ENCODE measurements around the gene ACAD8.
"Not testable (repeated sequence)": the region's sequence is repeated elsewhere in the genome, so short reads cannot be mapped to it uniquely, and the experiment has no call there.

The ACAD8 gene

DNA sequence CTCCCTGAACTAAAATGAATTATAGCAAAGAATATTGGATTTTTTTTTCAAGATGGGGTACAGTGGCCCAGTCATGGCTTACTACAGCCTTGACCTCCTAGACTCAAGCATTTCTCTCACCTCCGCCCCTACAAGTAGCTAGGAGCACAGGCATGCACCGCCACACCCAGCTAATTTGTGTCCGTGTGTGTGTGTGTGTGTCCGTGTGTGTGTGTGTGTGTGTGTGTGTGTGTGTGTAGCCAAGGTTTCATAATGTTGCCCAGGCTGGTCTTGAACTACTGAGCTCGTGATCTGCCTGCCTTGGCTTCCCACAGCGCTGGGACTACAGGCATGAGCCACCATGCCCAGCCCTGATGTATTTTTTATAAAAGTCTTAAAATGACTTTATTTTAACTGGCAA is 12.8 kb upstream of the ACAD8 start:
- DNase-seq (ENCODE audit: low read depth), result no peak

DNA sequence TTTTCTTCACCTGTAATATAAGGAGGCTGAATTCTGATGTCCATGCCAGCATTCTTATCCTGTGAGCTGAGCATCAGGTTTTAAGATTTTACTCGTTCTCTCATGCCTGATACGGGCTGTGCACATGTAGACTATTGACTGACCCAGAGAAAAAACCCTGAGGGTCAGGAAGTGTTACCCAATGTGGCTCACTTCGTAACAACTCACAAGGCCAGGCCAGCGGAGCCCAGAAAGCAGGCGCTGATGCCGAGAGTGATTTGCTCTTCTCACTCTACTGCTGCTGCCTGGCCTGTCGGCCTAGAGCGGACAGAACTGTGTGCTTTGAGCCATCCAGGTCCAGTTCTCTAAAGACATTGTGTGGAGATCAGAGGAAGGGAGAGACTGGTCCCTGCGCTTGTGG is 11.0 kb upstream of the ACAD8 start:
- no peak for DNase-seq (ENCODE audit: low read depth)

DNA sequence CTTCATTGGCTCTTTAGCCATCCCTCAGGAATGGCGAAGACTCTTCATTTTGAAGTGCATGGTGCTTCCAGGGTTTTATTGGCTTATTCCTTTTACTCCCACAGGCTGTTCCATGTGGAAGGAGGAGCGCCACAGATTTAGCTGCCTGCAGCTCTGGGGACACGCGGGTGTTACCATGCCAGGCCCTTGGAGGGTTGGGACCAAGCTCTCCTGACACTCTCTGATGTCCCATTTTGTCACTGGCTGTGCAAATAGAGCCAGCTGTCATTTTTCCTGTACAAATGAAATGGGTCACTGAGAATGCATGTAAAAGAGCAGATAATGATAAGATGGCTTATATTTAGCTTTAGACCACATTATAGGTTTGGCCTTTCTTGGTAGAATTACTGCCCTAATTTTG is 9.5 kb upstream of the ACAD8 start:
- DNase-seq (ENCODE audit: low read depth), result no peak

DNA sequence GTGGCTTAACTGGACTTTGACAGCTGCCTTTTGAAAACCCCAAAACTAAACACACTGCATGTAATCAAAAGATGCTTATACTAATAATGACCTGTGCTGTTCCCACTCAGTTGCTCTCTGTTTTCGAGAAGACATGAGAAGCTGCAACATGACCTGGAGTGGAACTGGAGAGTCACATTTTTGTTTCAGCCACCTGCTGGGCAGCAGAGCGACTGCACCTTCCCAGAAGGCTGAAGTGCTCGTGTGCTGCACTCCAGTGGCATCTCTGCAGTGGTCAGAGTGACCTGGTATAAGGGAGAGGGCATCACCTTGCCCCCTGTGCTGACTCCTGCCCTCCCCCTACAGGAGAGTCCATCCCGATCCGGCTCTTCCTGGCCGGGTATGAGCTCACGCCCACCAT is 8.8 kb upstream of the ACAD8 start:
- no peak for DNase-seq (ENCODE audit: low read depth)

DNA sequence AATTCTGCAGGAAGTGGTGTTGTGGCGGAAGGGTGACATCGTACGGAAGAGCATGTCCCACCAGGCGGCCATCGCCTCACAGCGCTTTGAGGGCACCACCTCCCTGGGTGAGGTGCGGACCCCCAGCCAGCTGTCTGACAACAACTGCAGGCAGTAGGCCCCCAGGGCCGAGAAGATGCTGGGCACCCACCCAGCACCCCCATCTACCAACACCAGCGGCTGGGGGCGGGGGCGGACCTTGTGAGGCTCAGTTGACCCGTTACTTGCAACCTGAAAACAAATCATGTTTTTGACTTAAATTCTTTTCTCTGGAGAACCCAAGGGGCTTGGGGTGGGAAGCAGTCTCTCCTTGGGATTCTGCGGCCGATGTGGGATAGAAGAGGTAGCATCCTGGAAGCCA is 7.9 kb upstream of the ACAD8 start:
- DNase-seq (ENCODE audit: low read depth), result no peak

DNA sequence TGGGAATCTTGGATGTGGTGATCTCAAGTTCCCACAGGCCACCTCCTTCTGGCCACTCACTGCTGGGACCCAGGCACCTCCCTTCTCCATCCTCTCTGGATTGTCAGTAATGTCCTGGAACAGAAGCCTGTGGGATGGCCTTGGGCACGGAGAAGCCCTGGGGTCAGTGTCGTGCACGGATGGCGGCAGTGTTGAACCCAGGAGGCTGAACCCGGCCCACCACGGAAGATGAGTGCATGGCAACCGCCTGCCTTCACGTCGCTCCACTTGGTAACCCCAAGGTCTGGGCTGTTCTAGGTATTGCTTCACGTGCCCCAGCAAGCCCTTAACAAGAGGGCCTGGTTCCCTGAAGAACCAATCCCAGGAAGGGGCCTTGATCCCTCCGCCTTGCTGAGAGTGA is 7.3 kb upstream of the ACAD8 start:
- DNase-seq (ENCODE audit: low read depth), result no peak

DNA sequence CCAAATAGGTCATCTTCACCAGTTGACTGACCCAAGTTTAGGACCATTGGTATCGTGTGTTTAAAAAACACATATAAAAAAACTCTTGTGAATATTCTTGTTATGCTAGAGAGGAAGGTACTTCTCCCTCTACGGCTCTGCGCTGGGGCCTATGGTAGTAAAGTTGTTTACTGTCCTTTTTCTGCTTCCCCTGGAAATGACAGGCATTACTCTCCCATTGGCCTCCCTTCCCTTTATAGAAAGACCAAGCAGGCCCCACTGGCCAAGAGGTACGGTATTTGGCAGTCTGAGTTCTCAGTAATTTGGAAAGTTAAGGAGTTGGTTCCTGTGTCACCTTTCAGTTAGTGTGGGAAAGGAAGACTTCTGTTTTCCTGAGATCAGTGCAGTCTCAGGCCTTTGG is 6.7 kb upstream of the ACAD8 start:
- no peak for DNase-seq (ENCODE audit: low read depth)

DNA sequence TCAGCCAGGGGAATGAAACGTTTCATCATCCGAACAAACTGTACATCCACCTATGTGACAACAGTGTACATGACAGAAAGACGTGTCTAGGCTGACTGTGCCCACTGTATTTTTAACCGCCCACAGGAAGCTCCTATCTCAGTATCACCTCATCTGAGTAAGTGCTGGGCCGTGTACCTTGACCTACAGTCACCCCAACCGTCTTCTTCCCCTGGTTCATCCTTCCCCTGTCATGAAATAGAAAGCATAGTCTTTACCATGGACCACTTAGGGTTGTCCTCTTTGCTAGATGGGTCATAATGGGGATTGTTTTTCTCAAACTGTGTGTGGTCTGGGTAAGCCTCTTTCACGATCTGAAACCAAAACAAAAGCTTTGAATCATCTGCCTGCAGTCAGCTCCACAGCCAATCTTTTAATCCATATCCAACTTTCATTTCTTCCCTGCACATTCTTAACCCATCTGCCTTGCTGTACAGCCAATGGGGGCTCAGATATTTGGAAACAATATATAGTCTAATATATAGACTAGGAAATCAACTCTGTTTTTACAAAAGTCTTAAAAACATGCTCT is 4.4 kb upstream of the ACAD8 start:
- no peak for DNase-seq (ENCODE audit: low read depth)

DNA sequence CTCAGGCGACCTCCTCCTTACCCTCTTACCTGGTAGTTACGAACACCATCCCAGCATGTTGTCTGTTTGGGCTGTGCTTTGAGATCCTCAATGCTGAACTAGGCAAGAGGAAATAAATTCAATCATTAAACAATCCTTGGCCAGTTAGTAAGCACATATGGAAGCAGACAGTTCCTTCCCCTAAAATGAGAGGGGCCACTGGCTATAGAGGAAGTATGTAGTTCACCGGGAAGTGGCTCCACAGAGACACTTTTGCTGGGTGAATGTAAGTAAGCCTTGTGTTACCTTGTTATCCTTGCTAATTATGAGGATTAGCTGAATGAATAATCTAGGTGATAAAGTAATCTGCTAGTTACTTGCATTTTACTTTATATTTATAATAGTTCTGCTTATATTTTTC is 3.1 kb upstream of the ACAD8 start:
- DNase-seq (ENCODE audit: low read depth), result no peak

DNA sequence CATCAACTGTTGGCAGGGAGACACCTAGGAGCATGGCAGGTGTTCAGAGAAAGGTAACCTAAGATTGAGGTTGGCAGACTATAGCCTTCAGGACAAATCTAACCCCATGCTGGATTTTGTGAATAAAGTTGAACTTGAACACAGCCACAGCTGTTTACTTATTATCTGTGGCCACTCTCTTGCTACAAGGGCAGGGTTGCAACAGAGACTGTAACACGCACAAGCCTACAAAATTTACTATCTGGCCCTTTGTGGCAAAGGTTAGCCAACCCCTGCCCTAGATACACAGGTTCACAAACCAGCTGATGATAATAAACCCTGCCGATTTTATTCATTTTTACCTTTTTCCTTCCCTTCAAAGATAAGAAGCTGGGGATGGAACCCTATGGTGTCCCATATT is 2.7 kb upstream of the ACAD8 start:
- no peak for DNase-seq (ENCODE audit: low read depth)

DNA sequence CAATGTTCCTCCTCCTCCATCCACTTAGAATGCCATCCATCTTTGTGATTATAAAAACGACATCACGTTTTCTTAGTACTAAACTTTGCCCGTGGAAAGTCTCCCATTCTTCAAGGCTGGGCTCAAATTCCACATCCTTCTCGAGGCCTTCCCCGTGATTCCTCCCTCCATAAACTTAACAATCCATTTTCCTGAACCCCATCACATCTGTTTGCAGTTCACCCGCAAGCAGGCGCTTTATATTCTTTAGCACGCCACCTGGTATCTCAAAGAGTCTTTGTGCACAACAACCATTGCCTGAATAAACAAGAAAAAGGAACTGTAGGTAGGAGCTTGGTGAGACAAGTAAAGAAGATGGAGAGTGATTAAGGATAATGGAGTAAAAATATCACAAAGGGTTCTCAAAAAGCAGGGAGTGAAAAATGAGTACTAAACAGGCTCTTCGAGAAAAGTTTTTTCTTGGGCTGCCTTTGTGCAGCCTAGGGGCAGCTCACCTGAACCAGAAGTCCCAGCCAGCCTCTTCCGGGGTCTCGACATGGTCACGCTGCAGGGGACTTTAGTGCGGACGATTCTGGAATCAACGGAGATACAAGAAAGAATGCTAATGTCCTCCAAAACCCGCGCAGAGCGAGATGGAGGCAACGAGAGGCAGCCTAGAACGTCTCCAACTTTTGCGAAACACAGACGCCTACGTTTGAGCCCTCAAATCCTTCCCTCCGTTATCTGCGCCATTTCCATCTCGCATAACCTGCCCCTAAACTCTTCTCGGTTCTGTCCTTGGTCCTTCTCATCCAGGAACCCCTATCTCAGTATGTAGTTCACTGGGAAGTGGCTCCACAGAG is 801 bp upstream of the ACAD8 start:
- no peak for DNase-seq (ENCODE audit: low read depth)

DNA sequence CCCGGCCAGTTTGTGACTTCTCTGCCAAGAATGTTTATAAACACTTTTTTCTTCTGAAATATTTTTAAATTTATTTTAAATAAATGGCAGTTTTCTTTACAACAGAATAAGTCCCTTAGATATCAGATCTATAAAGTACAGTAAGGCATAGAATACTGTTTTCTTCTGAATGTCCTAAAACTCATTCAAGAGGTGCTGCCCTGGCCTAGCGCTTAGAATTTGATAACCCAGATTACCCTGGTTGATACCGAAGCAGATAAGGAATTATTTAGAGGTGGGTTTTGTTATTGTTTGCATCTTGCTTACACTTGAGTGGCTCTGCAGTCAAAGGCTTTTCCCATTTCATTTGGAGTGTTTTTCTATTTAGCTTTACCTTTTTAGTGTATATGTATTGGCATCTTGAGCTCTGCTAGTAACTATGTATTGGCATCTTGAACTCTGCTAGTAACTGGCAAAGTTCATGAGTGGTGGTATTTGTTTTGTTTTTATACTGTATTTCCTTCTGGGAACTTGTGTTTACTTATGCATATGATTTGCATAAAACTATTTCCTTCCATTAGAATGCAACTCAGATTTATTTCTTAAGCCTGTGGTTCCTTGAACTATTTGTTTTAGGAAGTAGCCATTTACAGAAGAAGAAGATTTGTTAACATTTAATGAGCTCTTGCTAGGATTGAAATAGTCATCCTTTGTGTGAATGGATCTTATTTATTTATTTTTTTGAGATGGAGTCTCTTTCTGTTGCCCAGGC is 1.2 kb downstream of the ACAD8 start:
- DNase-seq (ENCODE audit: low read depth), result no peak

DNA sequence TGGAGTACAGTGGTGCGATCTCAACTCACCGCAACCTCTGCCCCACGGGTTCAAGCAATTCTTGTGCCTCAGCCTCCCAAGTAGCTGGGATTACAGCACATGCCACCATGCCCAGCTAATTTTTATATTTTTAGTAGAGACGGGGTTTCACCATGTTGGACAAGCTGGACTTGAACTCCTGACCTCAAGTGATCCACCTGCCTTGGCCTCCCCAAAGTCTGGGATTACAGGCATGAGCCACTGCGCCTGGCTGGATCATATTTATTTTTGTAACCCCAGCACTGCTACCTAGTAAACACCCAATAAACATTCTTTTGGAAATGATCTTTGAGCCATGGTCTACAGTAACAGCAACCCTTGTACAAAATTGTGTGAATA is 1.8 kb downstream of the ACAD8 start:
- DNase-seq (ENCODE audit: low read depth), result not testable (repeated sequence)

DNA sequence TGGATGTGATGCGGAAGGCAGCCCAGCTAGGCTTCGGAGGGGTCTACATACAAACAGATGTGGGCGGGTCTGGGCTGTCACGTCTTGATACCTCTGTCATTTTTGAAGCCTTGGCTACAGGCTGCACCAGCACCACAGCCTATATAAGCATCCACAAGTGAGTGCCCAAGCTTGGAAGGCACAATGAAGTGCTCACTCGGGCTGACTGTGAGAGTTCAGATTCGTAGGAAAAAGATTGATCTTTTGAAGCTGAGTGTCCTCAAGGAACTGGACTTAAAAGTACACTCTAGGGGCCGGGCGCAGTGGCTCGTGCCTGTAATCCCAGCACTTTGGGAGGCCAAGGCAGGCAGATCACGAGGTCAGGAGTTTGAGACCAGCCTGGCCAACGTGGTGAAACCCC is 3.7 kb downstream of the ACAD8 start:
- DNase-seq (ENCODE audit: low read depth), result no peak

DNA sequence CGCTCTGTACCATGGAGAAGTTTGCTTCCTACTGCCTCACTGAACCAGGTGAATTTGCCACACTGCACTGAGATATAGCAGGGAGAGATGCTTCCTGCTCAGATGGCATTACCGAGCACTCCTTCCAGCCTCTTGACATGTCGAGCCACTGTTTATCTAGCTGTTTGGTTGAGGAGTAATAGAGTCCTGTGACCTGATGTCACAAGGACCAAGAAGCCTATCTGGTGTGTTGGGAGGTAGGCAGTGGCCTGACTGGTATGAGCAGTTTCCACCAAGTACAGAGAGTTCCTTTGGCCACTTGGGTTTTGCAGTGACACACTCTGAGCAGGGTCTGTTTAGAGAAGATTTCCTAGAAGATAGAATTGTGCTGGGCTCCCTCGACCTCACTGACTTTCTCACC is 5.2 kb downstream of the ACAD8 start:
- DNase-seq (ENCODE audit: low read depth), result no peak

DNA sequence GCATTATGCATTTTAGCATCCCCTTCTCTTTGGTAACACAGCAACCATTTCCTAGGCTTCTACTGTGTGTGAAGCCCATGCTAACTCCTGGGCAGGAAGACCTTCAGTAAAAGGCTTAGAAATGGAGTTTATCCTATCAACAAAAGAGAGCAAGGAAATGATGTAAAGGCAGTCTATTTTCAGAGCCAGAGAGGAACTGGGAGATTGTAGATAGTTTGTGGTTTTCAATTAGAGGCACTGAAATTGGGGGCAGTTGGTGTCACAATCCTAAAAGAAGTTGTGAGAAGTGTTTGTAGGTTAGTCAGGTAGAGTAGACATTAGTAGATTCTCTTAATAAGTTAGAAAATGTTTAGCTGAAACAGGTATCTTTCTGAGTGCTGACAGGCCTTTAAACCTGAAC is 7.1 kb downstream of the ACAD8 start:
- no peak for DNase-seq (ENCODE audit: low read depth)

DNA sequence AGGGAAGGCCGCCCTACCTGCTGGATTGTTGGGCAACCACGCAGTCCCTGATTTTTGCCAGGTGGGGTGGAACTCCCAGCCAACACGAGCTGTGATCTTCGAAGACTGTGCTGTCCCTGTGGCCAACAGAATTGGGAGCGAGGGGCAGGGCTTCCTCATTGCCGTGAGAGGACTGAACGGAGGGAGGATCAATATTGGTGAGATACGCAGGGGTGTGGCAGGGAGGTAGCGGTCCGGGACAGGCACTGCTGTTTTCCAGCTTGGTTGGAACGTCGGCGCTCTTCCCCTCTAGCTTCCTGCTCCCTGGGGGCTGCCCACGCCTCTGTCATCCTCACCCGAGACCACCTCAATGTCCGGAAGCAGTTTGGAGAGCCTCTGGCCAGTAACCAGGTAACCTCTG is 7.6 kb downstream of the ACAD8 start:
- no peak for DNase-seq (ENCODE audit: low read depth)

DNA sequence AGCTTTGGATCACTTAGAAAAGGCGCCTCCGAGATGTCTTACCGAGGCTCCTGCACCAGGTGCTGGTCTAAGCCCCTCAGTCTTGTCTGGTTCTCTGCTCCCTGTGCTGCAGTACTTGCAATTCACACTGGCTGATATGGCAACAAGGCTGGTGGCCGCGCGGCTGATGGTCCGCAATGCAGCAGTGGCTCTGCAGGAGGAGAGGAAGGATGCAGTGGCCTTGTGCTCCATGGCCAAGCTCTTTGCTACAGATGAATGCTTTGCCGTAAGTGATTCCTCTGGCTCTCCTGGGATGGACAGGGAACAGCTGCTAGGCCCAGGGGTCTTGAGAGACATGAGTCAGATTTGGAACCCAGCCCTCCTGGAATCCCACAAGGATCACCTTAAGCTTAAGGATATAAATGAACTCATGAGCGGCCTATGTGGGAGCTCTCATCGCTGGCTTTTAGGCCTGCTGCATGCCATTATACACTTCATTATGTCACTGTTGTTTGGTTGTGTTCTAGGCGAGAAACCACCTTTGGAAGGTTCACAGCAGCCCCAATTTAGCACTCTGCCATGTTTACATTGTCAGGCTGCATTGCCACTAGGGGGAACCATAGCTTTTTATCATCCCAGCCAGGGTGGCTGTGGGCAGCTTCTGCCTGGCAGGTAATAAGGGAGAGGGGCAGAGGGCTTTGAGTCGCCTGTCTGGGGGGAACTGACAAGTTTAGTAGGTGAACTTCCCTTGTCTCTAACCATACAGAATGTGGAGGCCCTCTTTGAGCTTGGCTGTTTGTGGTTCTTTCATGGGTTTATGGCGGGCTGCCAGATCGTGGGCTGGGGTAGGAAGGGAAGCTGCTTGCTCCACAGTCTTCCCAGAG is 8.5 kb downstream of the ACAD8 start:
- DNase-seq (ENCODE audit: low read depth), result no peak

DNA sequence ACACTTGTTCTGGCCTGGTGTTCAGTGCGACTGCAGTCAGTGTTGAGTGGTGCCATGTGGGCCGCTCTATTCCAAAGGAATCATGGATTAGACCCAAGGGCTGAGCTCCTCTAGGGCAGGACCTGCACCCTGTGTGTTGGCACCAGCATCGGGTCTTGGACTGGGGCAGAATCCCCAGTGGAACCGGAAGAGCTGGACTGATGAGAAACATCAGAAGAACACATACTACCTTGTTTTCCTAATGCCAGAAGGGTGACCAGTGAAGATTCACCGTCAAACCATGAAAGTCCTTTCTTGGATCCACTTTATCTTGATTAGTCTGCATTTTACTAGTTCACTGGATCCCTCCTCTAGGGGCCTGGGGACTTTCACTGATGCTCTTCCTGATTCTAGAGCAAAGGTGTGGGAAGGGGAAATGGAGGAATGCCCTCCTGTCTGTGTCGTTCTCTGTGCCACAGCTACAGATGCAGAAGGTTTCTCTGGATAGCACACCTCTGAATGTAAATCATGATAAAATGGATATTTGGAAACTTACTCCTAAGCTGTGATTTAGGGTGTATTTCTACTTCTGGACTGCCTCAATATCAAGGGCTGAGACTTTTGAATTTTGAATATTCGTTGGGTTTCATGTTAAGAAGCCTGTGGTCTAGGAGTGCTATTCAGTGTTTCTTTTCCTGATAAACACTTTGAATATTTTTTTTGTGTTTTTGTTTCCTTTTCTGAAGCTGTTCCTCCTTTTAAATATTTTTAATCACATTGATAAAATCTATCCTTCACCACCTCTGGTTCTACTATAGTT is 11.8 kb downstream of the ACAD8 start:
- no peak for DNase-seq (ENCODE audit: low read depth)

DNA sequence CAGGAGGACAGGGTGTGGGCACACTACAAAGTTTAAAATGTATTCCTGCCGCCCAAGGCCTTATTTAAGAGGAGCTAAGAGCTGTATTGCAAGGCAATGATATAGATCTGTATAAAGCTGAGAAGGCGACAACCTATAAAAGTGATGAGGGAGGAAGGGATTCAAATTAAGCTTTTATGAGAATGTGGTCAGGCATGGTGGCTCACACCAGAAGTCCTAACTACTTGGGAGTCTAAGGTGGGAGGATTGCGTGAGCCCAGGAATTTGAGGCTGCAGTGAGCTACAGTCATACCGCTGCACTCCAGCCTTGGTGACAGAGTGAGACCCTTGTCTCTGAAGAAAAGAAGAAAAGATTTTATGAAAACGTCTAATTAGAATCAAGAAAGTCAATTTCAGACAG is 13.1 kb downstream of the ACAD8 start:
- DNase-seq (ENCODE audit: low read depth), result no peak

DNA sequence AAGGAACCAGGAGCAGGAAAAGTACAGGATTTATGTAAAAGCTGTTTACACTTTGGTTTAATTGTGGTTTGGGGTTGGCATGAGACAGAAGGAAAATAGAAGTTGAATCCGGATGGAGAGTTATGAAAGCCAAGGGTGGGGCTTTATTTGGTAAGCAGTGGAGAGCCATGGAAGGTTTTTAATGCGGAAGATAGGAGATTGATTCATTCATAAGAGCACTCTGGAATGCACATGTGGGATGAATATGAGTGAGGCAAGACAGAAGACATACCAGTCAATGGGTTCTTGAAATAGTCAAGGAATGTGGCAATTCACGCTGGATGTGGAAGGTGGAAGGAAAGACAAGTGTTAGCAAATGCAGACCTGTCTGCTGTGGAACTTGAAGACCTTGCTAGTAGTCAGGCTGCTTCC is 13.5 kb downstream of the ACAD8 start:
- no peak for DNase-seq (ENCODE audit: low read depth)

DNA sequence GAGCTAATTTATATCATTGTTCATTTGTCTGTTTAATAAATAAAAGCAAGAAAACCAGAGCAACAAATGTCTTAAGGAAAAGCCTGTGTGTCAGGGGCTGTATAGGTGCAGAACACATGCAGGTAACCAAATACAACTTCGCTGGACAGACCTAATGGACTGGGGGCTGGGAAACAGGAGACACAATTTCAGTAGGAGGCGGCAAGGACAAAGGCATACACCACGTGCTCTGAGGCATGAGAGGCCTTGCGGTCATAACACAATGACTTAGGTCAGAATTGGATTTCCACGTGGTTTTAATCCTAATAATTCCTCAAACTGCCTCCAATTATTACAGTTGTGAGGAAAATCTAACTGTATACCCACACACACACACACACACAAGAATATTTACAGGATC is 14.1 kb downstream of the ACAD8 start:
- DNase-seq (ENCODE audit: low read depth), result no peak

Data from stimulated activated CD8-positive, alpha-beta memory T cell treated with anti-CD3 and anti-CD28 coated beads, Interleukin-4, amount 100 ng/mL, for 24 hours (primary cell).